Measurements from ENCODE around the gene CCDC188. TPM values are rescaled to one million over a fixed set of nuclear protein-coding genes. Genes with fewer than 3 reads are reported as not detected.

CCDC188 gene
- total and polyA plus RNA-seq, 9 of the 15 experiments (the other 6 are each of a cell fraction or from before 2014, with no cell fraction given) = not detected

DNA sequence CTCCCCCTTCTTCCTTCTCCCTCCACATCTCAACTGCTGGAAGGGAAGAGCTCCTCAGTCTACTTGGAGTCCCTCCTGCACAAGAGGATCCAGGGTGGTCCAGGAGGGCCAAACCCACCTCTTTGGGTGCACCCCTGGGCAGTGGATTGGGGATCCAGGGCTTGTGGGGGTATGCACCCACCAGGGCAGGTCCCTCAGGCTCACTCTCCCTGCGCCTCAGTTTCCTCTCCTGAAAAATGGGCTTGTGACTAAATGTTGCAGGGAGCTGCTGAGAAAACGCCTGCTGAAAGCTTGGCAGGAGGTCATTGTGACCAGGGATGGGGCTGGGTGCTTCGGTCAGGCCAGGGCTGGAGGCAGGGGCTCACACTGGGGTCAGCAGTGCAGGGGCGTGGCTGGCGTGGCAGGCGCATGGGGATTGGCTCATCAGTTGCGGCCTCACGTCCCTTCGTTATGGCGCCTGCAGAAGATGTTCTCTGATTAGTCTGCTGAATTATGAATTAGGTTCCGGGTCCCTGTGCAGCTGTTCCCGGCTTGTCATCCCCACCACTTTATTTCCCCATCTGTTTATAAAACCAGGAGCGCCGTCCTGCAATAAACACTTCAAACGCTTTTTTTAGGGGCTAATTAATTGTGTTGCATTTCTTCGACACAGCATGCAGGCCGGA is 25.7 kb upstream of the CCDC188 start (continued):
- TF ChIP-seq, protein P1, sequence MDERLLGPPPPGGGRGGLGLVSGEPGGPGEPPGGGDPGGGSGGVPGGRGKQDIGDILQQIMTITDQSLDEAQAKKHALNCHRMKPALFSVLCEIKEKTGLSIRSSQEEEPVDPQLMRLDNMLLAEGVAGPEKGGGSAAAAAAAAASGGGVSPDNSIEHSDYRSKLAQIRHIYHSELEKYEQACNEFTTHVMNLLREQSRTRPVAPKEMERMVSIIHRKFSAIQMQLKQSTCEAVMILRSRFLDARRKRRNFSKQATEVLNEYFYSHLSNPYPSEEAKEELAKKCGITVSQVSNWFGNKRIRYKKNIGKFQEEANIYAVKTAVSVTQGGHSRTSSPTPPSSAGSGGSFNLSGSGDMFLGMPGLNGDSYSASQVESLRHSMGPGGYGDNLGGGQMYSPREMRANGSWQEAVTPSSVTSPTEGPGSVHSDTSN (CRISPR knock-in tag; IDR thresholded peaks at IDR 0.05; ENCODE audit: low read depth) = no peak
- TF ChIP-seq, protein P1 (tag; conservative IDR thresholded peaks at IDR 0.05; ENCODE audit: low read depth) = no peak
- TF ChIP-seq ZNF583 (CRISPR knock-in tag; IDR thresholded peaks at IDR 0.05) (no peak), ZNF24 (IDR thresholded peaks at IDR 0.05) (peak; percentile 73), CBX1 (IDR thresholded peaks at IDR 0.05; ENCODE audit: low read depth) (peak; percentile 73; the same call in 1 of the 2 replicates), HIVEP1 (CRISPR knock-in tag; IDR thresholded peaks at IDR 0.05) (no peak), PYGO2 (tag; IDR thresholded peaks at IDR 0.05) (no peak), HLTF (IDR thresholded peaks at IDR 0.05) (no peak), ZC3H4 (CRISPR knock-in tag; IDR thresholded peaks at IDR 0.05; ENCODE audit: borderline replicate concordance) (peak; percentile 39; the same call in 1 of the 2 replicates), TCF7 (IDR thresholded peaks at IDR 0.05; ENCODE audit: borderline replicate concordance) (no peak), HDAC3 (IDR thresholded peaks at IDR 0.05; ENCODE audit: borderline replicate concordance, partially characterized antibody) (no peak), CREM (IDR thresholded peaks at IDR 0.05; ENCODE audit: low read depth) (peak; percentile 75)
- TF ChIP-seq, protein P2, sequence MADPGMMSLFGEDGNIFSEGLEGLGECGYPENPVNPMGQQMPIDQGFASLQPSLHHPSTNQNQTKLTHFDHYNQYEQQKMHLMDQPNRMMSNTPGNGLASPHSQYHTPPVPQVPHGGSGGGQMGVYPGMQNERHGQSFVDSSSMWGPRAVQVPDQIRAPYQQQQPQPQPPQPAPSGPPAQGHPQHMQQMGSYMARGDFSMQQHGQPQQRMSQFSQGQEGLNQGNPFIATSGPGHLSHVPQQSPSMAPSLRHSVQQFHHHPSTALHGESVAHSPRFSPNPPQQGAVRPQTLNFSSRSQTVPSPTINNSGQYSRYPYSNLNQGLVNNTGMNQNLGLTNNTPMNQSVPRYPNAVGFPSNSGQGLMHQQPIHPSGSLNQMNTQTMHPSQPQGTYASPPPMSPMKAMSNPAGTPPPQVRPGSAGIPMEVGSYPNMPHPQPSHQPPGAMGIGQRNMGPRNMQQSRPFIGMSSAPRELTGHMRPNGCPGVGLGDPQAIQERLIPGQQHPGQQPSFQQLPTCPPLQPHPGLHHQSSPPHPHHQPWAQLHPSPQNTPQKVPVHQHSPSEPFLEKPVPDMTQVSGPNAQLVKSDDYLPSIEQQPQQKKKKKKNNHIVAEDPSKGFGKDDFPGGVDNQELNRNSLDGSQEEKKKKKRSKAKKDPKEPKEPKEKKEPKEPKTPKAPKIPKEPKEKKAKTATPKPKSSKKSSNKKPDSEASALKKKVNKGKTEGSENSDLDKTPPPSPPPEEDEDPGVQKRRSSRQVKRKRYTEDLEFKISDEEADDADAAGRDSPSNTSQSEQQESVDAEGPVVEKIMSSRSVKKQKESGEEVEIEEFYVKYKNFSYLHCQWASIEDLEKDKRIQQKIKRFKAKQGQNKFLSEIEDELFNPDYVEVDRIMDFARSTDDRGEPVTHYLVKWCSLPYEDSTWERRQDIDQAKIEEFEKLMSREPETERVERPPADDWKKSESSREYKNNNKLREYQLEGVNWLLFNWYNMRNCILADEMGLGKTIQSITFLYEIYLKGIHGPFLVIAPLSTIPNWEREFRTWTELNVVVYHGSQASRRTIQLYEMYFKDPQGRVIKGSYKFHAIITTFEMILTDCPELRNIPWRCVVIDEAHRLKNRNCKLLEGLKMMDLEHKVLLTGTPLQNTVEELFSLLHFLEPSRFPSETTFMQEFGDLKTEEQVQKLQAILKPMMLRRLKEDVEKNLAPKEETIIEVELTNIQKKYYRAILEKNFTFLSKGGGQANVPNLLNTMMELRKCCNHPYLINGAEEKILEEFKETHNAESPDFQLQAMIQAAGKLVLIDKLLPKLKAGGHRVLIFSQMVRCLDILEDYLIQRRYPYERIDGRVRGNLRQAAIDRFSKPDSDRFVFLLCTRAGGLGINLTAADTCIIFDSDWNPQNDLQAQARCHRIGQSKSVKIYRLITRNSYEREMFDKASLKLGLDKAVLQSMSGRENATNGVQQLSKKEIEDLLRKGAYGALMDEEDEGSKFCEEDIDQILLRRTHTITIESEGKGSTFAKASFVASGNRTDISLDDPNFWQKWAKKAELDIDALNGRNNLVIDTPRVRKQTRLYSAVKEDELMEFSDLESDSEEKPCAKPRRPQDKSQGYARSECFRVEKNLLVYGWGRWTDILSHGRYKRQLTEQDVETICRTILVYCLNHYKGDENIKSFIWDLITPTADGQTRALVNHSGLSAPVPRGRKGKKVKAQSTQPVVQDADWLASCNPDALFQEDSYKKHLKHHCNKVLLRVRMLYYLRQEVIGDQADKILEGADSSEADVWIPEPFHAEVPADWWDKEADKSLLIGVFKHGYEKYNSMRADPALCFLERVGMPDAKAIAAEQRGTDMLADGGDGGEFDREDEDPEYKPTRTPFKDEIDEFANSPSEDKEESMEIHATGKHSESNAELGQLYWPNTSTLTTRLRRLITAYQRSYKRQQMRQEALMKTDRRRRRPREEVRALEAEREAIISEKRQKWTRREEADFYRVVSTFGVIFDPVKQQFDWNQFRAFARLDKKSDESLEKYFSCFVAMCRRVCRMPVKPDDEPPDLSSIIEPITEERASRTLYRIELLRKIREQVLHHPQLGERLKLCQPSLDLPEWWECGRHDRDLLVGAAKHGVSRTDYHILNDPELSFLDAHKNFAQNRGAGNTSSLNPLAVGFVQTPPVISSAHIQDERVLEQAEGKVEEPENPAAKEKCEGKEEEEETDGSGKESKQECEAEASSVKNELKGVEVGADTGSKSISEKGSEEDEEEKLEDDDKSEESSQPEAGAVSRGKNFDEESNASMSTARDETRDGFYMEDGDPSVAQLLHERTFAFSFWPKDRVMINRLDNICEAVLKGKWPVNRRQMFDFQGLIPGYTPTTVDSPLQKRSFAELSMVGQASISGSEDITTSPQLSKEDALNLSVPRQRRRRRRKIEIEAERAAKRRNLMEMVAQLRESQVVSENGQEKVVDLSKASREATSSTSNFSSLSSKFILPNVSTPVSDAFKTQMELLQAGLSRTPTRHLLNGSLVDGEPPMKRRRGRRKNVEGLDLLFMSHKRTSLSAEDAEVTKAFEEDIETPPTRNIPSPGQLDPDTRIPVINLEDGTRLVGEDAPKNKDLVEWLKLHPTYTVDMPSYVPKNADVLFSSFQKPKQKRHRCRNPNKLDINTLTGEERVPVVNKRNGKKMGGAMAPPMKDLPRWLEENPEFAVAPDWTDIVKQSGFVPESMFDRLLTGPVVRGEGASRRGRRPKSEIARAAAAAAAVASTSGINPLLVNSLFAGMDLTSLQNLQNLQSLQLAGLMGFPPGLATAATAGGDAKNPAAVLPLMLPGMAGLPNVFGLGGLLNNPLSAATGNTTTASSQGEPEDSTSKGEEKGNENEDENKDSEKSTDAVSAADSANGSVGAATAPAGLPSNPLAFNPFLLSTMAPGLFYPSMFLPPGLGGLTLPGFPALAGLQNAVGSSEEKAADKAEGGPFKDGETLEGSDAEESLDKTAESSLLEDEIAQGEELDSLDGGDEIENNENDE (IDR thresholded peaks at IDR 0.05; ENCODE audit: low read depth, low read length) = no peak
